HG03159 (cell line): ENCODE measurements around the gene C1orf35.

ENCODE experiments used
- ATAC-seq: cut with Tn5 transposase; IDR thresholded peaks from one replicate; pipeline ENCODE4 v1.9.1; 2021; ENCODE audit warnings: mild to moderate bottlenecking, moderate library complexity; ENCODE audit not compliant: unreplicated experiment

Gene C1orf35

GRCh38 chr1:228064741-228065542, 38.2 kb downstream of the C1orf35 start:
- ATAC-seq: no peak

GRCh38 chr1:228064296-228064695, 38.8 kb downstream of the C1orf35 start:
- ATAC-seq: no peak

DNA sequence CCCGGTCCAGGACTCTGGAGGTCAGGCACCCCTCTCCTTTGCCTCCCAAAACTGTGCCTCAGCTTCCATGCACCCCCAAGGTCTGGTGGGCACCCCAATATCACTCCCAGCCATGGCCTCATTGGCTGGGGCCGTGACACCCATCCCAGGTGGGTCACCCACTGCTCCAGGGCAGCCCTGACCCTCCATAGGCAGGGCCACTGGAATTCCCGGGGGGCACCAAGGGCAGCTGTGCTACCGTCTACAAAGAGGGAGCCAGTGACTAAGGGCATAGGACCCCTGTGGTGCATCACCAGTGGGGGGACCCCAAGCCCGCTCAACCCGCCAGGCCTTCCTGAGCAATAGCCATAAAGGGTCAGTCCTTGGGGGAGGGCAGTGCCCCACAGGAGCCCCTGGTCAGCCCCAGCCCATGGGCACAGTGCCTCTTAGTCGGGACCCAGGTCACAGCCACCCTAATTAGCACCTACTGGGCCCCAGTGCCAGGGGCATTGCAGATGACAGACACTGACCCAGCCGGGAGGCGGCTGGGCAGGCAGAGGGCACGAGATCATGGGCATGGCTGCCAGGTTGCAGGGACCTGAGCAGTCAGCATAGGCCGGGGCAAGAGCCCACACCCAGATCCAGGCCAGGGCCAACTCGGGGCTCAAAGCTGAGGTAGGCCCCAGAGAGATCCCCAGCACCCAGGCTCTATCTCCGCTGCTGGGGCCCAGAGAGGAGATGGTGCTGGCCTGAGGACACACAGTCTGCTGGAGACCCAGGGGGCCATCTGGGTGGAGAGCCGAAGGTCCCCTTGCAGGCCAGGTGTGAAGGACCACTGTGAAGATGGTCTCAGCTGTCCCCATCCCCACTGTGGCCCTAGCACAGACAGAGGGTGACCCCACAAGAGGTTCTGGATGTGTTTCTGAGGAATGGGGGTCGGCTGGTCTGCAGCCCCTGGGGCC, 39.6 kb downstream of the C1orf35 start:
- ATAC-seq: no peak

DNA sequence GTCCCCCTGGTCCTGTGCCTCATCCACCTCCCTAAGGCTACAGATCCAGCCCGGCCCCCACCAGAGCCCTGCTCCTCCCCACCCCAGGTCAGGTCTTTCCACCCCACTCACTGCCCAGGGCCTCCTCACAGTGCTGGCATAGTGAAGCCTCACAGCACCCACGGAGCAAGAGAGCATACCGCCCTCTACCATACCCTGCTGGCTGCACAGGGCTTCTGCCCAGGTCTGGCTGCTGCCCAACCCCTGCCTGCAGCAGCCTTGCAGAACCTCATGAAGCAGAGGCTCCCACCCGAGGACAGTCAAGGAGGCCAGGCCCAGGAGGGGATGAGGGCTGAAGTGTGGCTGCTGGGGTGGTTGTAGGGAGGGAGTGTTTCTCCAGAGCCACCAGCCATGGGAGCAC, 40.3 kb downstream of the C1orf35 start:
- ATAC-seq: no peak

GRCh38 chr1:228062085-228062791, 40.9 kb downstream of the C1orf35 start:
- no peak for ATAC-seq

GRCh38 chr1:228061411-228062084, 41.6 kb downstream of the C1orf35 start:
- ATAC-seq: no peak

GRCh38 chr1:228060458-228061190, 42.5 kb downstream of the C1orf35 start:
- ATAC-seq: no peak

DNA sequence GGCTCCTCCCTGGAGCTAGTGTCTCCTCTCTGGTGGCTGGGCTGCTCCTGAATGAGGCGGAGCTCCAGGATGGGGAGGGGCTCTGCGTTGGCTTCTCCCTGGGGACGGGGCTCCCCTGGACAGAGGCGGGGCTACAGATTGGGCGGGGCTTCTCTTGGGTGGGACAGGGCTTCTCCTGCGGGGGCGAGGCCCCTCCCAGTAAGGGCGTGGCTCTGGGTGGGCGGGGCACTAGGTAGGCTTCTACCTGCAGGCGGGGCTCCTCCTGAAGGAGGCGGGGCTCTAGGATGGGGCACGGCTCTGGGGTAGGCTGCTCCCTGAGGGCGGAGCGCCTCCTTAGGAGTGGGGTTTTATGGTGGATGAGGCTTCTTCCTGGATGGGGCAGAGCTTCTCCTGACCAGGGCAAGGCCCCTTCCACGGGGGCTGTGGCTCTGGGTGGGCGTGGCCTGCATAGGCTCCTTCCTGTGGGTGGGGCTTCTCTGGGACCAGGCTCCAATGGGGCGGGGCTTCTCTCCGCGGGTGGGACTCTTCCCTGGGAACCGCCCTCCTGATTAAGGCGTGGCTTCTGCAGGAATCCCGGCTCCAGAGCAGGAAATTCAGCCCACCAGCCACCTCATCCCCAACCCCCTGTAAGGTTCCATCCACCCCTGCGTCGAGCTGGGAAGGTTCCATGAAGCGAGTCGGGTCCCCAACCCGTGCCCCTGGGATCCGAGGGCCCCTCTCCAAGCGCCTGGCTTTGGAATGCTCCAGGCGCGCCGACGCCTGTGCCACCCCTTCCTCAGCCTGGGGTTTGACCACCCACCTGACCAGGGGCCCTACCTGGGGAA, 43.3 kb downstream of the C1orf35 start:
- no peak for ATAC-seq

DNA sequence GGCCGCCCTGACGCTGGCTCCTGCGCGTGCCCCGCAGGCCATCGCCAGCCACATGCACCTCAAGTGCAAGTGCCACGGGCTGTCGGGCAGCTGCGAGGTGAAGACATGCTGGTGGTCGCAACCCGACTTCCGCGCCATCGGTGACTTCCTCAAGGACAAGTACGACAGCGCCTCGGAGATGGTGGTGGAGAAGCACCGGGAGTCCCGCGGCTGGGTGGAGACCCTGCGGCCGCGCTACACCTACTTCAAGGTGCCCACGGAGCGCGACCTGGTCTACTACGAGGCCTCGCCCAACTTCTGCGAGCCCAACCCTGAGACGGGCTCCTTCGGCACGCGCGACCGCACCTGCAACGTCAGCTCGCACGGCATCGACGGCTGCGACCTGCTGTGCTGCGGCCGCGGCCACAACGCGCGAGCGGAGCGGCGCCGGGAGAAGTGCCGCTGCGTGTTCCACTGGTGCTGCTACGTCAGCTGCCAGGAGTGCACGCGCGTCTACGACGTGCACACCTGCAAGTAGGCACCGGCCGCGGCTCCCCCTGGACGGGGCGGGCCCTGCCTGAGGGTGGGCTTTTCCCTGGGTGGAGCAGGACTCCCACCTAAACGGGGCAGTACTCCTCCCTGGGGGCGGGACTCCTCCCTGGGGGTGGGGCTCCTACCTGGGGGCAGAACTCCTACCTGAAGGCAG, 44.0 kb downstream of the C1orf35 start:
- no peak for ATAC-seq

DNA sequence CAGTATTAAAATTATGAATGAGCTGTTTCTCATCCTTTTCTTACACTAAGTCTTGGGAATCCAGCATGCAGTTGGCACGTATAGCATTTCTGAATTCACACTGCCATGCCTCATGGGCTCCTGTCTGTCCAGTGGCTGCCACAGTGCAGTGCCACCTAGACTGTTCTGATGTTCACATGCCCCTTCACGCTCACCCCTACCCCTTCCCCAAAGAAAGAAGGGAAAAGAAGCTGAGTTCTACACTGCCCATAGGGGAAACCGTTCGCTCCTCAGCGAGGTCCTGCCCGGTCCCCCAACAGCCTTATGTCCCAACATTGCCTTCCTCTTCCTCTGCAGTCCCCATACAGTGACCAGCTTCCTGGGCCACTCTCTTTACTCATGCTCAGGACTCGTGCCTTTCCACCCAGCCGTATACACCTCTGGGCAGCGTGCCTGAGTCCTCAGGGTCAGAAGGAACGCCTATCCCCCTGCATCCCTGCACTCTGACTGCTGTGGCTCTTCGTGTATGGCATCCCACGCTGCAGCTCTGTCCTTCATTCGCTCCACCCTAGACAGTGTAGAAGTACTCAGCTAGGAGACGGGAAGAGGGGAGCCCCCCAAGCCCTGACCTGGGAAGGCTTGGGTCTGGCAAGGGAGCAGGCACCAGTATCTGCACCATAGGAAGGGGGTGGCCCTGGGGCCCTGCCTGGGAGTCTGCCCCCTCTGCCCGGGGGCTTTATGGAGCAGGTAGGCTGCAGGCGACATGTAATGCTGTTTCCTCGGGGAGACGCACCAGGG, 44.8 kb downstream of the C1orf35 start:
- no peak for ATAC-seq
